ENCODE data around the gene C2orf15.
"Not testable (repeated sequence)": the region's sequence is repeated elsewhere in the genome, so short reads cannot be mapped to it uniquely, and the experiment has no call there.

The C2orf15 gene

GRCh38 chr2:99111945-99112344, 29.6 kb upstream of the C2orf15 start:
- Histone ChIP-seq H3K4me3 (ENCODE audit: low read depth, low read length) (no peak overlapping the region), H3K9me3 (no peaks in the 10 kb centered on the region), H3K4me1 (no peaks in the 10 kb centered on the region), H3K36me3 (no peaks in the 10 kb centered on the region), H3K27me3 (no peaks in the 10 kb centered on the region; the same call in 1 of the 2 replicates)
- TF ChIP-seq, protein P1, sequence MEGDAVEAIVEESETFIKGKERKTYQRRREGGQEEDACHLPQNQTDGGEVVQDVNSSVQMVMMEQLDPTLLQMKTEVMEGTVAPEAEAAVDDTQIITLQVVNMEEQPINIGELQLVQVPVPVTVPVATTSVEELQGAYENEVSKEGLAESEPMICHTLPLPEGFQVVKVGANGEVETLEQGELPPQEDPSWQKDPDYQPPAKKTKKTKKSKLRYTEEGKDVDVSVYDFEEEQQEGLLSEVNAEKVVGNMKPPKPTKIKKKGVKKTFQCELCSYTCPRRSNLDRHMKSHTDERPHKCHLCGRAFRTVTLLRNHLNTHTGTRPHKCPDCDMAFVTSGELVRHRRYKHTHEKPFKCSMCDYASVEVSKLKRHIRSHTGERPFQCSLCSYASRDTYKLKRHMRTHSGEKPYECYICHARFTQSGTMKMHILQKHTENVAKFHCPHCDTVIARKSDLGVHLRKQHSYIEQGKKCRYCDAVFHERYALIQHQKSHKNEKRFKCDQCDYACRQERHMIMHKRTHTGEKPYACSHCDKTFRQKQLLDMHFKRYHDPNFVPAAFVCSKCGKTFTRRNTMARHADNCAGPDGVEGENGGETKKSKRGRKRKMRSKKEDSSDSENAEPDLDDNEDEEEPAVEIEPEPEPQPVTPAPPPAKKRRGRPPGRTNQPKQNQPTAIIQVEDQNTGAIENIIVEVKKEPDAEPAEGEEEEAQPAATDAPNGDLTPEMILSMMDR (IDR thresholded peaks at IDR 0.05; ENCODE audit: low read depth, low read length): no peak
- DNase-seq: no peak

DNA sequence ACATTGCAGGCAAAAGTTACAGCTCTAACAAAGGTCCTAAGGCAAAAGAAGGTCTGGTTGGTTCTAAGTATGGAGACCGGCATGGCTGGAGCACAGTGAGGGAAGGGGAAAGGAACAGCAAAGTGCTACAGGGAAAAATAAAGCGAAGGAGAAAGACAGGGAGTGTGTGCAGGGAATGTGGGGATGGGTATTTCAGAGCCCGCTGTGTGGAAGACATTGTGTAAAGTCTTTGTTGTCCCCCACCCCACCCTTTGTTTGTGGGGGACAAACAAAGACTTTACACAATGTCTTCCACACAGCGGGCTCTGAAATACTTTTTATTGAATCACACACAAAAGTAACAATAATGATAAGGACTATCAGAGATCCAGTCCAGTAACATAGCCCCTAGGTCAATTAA, 28.9 kb upstream of the C2orf15 start:
- Histone ChIP-seq H3K27me3 (no peaks in the 10 kb centered on the region; the same call in 1 of the 2 replicates), H3K4me1 (no peaks in the 10 kb centered on the region), H3K4me3 (ENCODE audit: low read depth, low read length) (no peak overlapping the region), H3K36me3 (no peaks in the 10 kb centered on the region), H3K9me3 (no peaks in the 10 kb centered on the region)
- TF ChIP-seq, protein P1 (IDR thresholded peaks at IDR 0.05; ENCODE audit: low read depth, low read length): no peak
- DNase-seq: no peak

GRCh38 chr2:99127981-99128380, 13.5 kb upstream of the C2orf15 start:
- Histone ChIP-seq H3K9me3 (no peaks in the 10 kb centered on the region), H3K27me3 (no peaks in the 10 kb centered on the region; the same call in 1 of the 2 replicates), H3K4me3 (ENCODE audit: low read depth, low read length) (no peak overlapping the region), H3K36me3 (no peaks in the 10 kb centered on the region), H3K4me1 (no peaks in the 10 kb centered on the region)
- TF ChIP-seq, protein P1 (IDR thresholded peaks at IDR 0.05; ENCODE audit: low read depth, low read length): no peak
- DNase-seq: no peak

GRCh38 chr2:99135044-99135556, 6.4 kb upstream of the C2orf15 start:
- not testable (repeated sequence) for H3K36me3 ChIP-seq; H3K4me3 ChIP-seq (ENCODE audit: low read depth, low read length); H3K9me3 ChIP-seq; DNase-seq; H3K27me3 ChIP-seq; H3K4me1 ChIP-seq

DNA sequence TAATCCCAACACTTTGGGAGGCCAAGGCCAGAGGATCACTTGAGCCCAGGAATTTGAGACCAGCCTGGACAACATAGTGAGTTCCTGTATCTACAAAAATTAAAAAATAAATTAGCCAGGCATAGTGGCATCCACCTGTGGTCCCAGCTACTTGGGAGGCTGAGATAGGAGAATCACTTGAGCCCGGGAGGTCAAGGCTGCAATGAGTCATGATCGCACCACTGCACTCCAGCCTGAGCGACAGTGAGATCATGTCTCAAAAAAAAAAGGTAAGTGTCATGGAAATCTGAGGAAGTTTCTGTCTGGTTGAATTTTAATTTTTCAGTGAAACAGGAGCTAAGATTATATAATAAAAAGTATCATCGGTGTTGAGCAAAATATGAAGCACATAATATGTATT, 2.5 kb upstream of the C2orf15 start:
- Histone ChIP-seq H3K36me3 (no peaks in the 10 kb centered on the region), H3K27me3 (peaks cover 12% of the 10 kb centered on the region), H3K4me1 (no peaks in the 10 kb centered on the region), H3K9me3 (no peaks in the 10 kb centered on the region), H3K4me3 (ENCODE audit: low read depth, low read length) (no peak overlapping the region)
- TF ChIP-seq, protein P1 (IDR thresholded peaks at IDR 0.05; ENCODE audit: low read depth, low read length): no peak
- DNase-seq: no peak

- peak overlapping the region; percentile 69 for H3K4me3 ChIP-seq (ENCODE audit: low read depth, low read length)
- peaks cover 12% of the 10 kb centered on the region for H3K27me3 ChIP-seq
- TF ChIP-seq, protein P1 (IDR thresholded peaks at IDR 0.05; ENCODE audit: low read depth, low read length): no peak
- H3K4me1 ChIP-seq: no peaks in the 10 kb centered on the region
- no peaks in the 10 kb centered on the region for H3K36me3 ChIP-seq
- DNase-seq: no peak
- no peaks in the 10 kb centered on the region for H3K9me3 ChIP-seq
Measured at GRCh38 chr2:99140056-99140859, 1.2 kb upstream of the C2orf15 start.

All from BE2C (cell line).